GM21367 (cell line): Measurements from ENCODE around the gene ME3.

ENCODE experiments used
- ATAC-seq: cut with Tn5 transposase; IDR thresholded peaks from one replicate; pipeline ENCODE4 v1.9.1; 2021; ENCODE audit not compliant: unreplicated experiment

Gene ME3

GRCh38 chr11:86497310-86497709 is 175.1 kb downstream of the ME3 start:
- no peak for ATAC-seq

GRCh38 chr11:86495351-86495750 is 177.1 kb downstream of the ME3 start:
- no peak for ATAC-seq

- ATAC-seq = no peak
These were observed 179.9 kb downstream of the ME3 start for GRCh38 chr11:86492370-86493010.

GRCh38 chr11:86491027-86491426 is 181.4 kb downstream of the ME3 start:
- ATAC-seq = no peak

GRCh38 chr11:86490582-86490981 is 181.8 kb downstream of the ME3 start:
- no peak for ATAC-seq

- no peak for ATAC-seq
These were observed 183.0 kb downstream of the ME3 start for GRCh38 chr11:86489442-86489841.

GRCh38 chr11:86488553-86488952 is 183.9 kb downstream of the ME3 start:
- ATAC-seq = no peak

- no peak for ATAC-seq
These were observed 184.7 kb downstream of the ME3 start for GRCh38 chr11:86487671-86488070.

- no peak for ATAC-seq
These were observed 186.0 kb downstream of the ME3 start for GRCh38 chr11:86486261-86487030.

GRCh38 chr11:86484795-86485166 is 187.6 kb downstream of the ME3 start:
- ATAC-seq = no peak

GRCh38 chr11:86483940-86484794 is 188.2 kb downstream of the ME3 start:
- no peak for ATAC-seq

GRCh38 chr11:86483610-86483939 is 188.8 kb downstream of the ME3 start:
- no peak for ATAC-seq

- ATAC-seq = no peak
These were observed 189.7 kb downstream of the ME3 start for GRCh38 chr11:86482692-86483091.

- ATAC-seq = no peak
These were observed 191.0 kb downstream of the ME3 start for GRCh38 chr11:86481399-86481798.

GRCh38 chr11:86478348-86478747 is 194.1 kb downstream of the ME3 start:
- ATAC-seq = no peak

- ATAC-seq = no peak
These were observed 194.8 kb downstream of the ME3 start for GRCh38 chr11:86477495-86478155.

GRCh38 chr11:86476109-86476861 is 196.1 kb downstream of the ME3 start:
- ATAC-seq = no peak

GRCh38 chr11:86475027-86475426 is 197.4 kb downstream of the ME3 start:
- no peak for ATAC-seq

GRCh38 chr11:86473991-86474833 is 198.2 kb downstream of the ME3 start:
- ATAC-seq = no peak
